LNCAP (cell line): Measurements from ENCODE around the gene ZNF254.

ENCODE experiments used
- TF ChIP-seq, protein P1 (sequence below): fragments of 450-650 bp; IDR thresholded peaks from 2 replicates; pipeline ENCODE4 v1.5.1; 2017; ENCODE audit warnings: mild to moderate bottlenecking

Gene ZNF254

GRCh38 chr19:24054044-24054935 is 32.7 kb upstream of the ZNF254 start:
- TF ChIP-seq, protein P1, sequence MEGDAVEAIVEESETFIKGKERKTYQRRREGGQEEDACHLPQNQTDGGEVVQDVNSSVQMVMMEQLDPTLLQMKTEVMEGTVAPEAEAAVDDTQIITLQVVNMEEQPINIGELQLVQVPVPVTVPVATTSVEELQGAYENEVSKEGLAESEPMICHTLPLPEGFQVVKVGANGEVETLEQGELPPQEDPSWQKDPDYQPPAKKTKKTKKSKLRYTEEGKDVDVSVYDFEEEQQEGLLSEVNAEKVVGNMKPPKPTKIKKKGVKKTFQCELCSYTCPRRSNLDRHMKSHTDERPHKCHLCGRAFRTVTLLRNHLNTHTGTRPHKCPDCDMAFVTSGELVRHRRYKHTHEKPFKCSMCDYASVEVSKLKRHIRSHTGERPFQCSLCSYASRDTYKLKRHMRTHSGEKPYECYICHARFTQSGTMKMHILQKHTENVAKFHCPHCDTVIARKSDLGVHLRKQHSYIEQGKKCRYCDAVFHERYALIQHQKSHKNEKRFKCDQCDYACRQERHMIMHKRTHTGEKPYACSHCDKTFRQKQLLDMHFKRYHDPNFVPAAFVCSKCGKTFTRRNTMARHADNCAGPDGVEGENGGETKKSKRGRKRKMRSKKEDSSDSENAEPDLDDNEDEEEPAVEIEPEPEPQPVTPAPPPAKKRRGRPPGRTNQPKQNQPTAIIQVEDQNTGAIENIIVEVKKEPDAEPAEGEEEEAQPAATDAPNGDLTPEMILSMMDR = no peak

DNA sequence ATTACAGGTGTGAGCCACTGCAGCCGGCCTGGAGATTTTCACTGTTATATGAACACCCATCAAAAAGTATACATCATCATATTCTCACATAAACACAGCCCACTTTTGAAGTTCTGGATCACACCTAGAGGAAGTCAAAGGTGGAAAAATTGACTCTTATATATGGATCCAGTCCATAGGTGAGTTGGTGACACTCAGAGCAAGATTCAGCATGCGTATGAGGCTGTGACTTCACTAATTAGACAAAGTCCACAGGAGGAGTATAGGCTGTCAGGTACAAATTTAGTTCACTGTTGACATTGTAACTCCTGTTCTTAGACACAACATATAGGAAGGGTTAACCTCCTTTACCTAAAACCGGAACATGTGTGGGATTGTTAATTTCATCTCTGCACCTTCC is 31.4 kb upstream of the ZNF254 start:
- TF ChIP-seq, protein P1 = no peak

- TF ChIP-seq, protein P1 = no peak
These were observed 29.8 kb upstream of the ZNF254 start for GRCh38 chr19:24057144-24057543.

GRCh38 chr19:24059563-24060295 is 27.3 kb upstream of the ZNF254 start:
- TF ChIP-seq, protein P1 = no peak

GRCh38 chr19:24060687-24061356 is 26.2 kb upstream of the ZNF254 start:
- TF ChIP-seq, protein P1 = no peak

DNA sequence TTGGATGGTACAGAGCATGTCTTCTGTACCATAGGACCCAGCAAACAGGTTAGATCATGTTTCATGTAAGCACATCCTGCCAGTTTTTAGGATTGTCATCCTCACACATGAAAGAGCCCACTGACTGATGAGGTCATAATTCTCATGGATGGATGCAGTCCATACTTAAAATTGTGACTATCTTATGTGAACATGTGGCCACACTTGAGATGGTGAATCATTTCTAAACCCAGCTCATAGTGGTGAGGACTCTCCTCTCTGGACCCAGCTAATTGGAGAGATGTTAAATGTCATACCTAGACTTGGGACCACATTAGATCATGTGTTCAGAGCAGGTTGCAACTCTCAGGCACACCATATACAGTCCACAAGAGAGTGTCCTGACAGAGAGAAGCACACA is 24.8 kb upstream of the ZNF254 start:
- TF ChIP-seq, protein P1 = no peak

DNA sequence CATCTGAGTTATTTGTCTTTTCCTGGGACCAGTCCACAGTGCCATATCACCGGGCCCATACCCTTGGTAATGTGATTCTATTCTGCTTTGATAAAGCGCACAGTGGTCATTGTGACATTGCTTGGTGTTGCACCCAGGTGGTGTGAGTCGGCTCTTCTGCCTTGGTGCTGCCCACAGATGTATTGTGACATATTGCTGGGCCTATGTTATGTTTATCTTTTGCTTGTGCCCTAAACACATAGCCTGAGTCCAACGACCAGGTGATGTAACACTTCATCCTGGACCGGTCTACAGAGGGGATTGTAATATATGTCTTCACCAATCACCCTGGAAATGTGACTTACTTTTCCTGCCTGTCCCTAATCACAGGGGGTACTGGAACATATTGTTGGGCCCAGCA is 23.7 kb upstream of the ZNF254 start:
- TF ChIP-seq, protein P1 = no peak
